ENCODE data around the gene LRRC26.

Gene LRRC26

DNA sequence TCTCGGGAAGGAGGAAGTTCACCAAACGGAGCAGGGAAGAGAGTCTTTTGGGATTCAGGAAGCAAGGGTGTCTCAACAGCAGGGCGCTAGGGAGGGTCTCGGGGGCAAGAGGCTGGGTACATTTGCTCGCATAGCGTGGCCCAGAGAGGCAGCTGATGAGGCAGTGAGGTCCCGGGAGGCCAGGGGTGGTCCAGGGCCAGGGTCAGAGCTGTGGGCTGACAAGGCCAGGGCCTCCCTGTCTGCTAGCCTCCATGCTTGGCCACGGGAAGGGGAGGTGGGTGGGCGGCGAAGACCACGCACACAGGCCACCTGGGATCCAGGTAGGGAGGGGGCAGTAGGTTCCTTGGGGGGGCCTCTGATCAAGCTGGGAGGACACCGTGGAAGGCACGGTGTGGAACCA, 41.7 kb upstream of the LRRC26 start:
- Histone ChIP-seq H3K4me3 (ENCODE audit: low read length) (no peak overlapping the region), H3K27me3 (ENCODE audit: control insufficient read depth, low read length) (no peaks in the 10 kb centered on the region), H4K20me1 (ENCODE audit: control insufficient read depth, insufficient read depth, low read depth, low read length) (no peaks in the 10 kb centered on the region)

GRCh38 chr9:137206602-137207001, 36.8 kb upstream of the LRRC26 start:
- Histone ChIP-seq H3K79me2 (ENCODE audit: control insufficient read depth, low read length) (peaks cover 69% of the 10 kb centered on the region), H3F3A (ENCODE audit: control insufficient read depth, insufficient read depth) (peaks cover 6% of the 10 kb centered on the region), H4K20me1 (ENCODE audit: control insufficient read depth, insufficient read depth, low read depth, low read length) (peaks cover 5% of the 10 kb centered on the region; the same call in 1 of the 2 replicates), H3K27me3 (ENCODE audit: control insufficient read depth, low read length) (no peaks in the 10 kb centered on the region), H3K9me3 (ENCODE audit: control insufficient read depth, insufficient read depth, low read length) (no peaks in the 10 kb centered on the region), H3K27ac (ENCODE audit: low read depth, low read length) (no peak overlapping the region), H3K4me2 (ENCODE audit: low read length) (peak overlapping the region; percentile 92), H3K4me3 (ENCODE audit: low read length) (peak overlapping the region; percentile 99), H3K9me2 (replicated peaks; ENCODE audit: control insufficient read depth, low read length) (no peaks in the 10 kb centered on the region), H3K4me1 (ENCODE audit: control insufficient read depth, low read length) (peaks cover 46% of the 10 kb centered on the region), H3K36me3 (ENCODE audit: control insufficient read depth, low read length) (peaks cover 40% of the 10 kb centered on the region)
- TF ChIP-seq EZH2phosphoT487 (IDR thresholded peaks at IDR 0.05; ENCODE audit: borderline replicate concordance, low read length) = no peak

More for the DNA sequence above, 41.7 kb upstream of the LRRC26 start:
- TF ChIP-seq EZH2phosphoT487 (IDR thresholded peaks at IDR 0.05; ENCODE audit: borderline replicate concordance, low read length) = no peak
- TF ChIP-seq, protein P1, sequence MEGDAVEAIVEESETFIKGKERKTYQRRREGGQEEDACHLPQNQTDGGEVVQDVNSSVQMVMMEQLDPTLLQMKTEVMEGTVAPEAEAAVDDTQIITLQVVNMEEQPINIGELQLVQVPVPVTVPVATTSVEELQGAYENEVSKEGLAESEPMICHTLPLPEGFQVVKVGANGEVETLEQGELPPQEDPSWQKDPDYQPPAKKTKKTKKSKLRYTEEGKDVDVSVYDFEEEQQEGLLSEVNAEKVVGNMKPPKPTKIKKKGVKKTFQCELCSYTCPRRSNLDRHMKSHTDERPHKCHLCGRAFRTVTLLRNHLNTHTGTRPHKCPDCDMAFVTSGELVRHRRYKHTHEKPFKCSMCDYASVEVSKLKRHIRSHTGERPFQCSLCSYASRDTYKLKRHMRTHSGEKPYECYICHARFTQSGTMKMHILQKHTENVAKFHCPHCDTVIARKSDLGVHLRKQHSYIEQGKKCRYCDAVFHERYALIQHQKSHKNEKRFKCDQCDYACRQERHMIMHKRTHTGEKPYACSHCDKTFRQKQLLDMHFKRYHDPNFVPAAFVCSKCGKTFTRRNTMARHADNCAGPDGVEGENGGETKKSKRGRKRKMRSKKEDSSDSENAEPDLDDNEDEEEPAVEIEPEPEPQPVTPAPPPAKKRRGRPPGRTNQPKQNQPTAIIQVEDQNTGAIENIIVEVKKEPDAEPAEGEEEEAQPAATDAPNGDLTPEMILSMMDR (IDR thresholded peaks at IDR 0.05; ENCODE audit: low read depth, low read length, poor library complexity, severe bottlenecking) = no peak
- H3F3A ChIP-seq (ENCODE audit: control insufficient read depth, insufficient read depth) = no peaks in the 10 kb centered on the region
- H3K36me3 ChIP-seq (ENCODE audit: control insufficient read depth, low read length) = peaks cover 48% of the 10 kb centered on the region
- peaks cover 10% of the 10 kb centered on the region for H3K4me1 ChIP-seq (ENCODE audit: control insufficient read depth, low read length)
- no peaks in the 10 kb centered on the region for H3K9me2 ChIP-seq (replicated peaks; ENCODE audit: control insufficient read depth, low read length)
- H3K4me2 ChIP-seq (ENCODE audit: low read length) = no peak overlapping the region
- no peaks in the 10 kb centered on the region for H3K9me3 ChIP-seq (ENCODE audit: control insufficient read depth, insufficient read depth, low read length)
- peaks cover 19% of the 10 kb centered on the region for H3K79me2 ChIP-seq (ENCODE audit: control insufficient read depth, low read length)
- no peak overlapping the region for H3K27ac ChIP-seq (ENCODE audit: low read depth, low read length)

GRCh38 chr9:137205126-137206069, 35.5 kb upstream of the LRRC26 start, which contains the start of the genes NDOR1 and TMEM203:
TSS of gene NDOR1 (plus strand) at chr9:137205700. CDS start at chr9:137205778, 78 bp downstream.
TSS of gene TMEM203 (minus strand) at chr9:137205648. CDS start at chr9:137205414, 234 bp downstream.
- peaks cover 6% of the 10 kb centered on the region for H3F3A ChIP-seq (ENCODE audit: control insufficient read depth, insufficient read depth)
- peaks cover 76% of the 10 kb centered on the region for H3K79me2 ChIP-seq (ENCODE audit: control insufficient read depth, low read length)
- H3K4me2 ChIP-seq (ENCODE audit: low read length) = peak within 1 kb of the TSS; percentile 92
- TF ChIP-seq, protein P1 (IDR thresholded peaks at IDR 0.05; ENCODE audit: low read depth, low read length, poor library complexity, severe bottlenecking) = no peak
- no peak for TF ChIP-seq EZH2phosphoT487 (IDR thresholded peaks at IDR 0.05; ENCODE audit: borderline replicate concordance, low read length)
- peak within 1 kb of the TSS; percentile 99 for H3K4me3 ChIP-seq (ENCODE audit: low read length)
- peaks cover 5% of the 10 kb centered on the region; the same call in 1 of the 2 replicates for H4K20me1 ChIP-seq (ENCODE audit: control insufficient read depth, insufficient read depth, low read depth, low read length)
- no peaks in the 10 kb centered on the region for H3K9me2 ChIP-seq (replicated peaks; ENCODE audit: control insufficient read depth, low read length)
- H3K27ac ChIP-seq (ENCODE audit: low read depth, low read length) = peak within 1 kb of the TSS; percentile 45
- H3K4me1 ChIP-seq (ENCODE audit: control insufficient read depth, low read length) = peaks cover 52% of the 10 kb centered on the region
- peaks cover 36% of the 10 kb centered on the region for H3K36me3 ChIP-seq (ENCODE audit: control insufficient read depth, low read length)
- no peaks in the 10 kb centered on the region for H3K27me3 ChIP-seq (ENCODE audit: control insufficient read depth, low read length)
- no peaks in the 10 kb centered on the region for H3K9me3 ChIP-seq (ENCODE audit: control insufficient read depth, insufficient read depth, low read length)

Data from DOHH2 (cell line).